ENCODE results near the gene GRHL3.

The GRHL3 gene

DNA sequence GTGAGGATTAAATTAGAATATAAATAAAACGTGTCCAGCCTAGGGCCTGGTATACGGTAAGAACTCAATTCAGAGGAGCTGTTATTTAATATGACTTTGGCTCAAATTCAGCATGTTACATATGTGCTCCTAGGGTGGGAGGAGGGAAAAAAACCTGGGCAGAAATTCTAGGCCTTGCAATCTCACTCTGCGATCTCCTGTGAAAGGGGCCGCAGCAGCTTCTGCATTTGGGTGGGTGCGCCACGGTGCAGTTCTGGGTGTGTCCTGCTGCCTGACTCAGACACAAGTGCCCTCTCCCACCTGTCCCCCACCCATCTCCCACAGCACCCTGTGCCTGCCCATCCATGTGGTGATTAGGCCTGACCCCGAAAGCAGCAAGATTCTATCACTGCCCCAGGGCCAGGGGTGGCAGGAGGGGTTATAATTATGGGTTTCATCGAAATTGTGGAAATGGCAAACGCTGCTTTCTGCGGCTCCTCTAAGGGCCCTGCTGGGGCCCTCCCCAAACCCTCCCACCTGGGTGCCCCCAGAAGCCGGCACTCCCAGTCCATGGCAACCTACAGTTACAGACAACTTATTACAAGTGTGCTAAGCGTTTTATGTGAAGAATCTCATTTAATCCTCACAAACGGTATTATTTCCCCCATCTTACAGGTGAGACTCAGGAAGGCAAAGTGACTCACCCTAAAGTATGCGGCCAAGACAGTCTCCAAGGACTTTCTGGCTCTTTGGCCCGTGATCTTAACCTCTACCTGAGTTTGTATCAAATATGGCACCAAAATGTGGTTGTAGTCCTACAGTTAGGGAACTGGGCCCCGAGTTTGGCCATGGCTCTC, 25.5 kb upstream of the GRHL3 start:
- DNase-seq (ENCODE audit: low read depth), result no peak

DNA sequence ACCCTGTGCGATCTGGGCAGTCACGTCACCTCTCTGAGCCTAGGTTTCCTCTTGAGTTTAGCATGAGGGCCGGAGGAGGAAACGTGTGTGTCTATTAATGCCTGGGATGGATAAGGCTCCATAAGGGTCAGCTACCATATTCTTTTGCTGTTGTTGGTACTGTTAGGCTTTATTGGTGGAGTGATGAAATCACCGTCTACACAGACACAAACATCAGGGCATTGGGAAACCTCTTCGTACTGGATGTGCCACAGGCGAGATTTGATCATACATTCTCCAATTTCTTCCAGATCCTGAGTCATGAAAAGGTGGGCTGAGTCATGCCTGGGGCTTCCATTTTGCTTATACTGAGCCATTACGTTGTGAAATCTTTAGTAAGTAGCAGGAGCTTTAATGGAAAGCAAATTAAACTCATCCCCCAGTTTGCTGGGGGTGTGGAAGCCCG, 24.9 kb upstream of the GRHL3 start:
- DNase-seq (ENCODE audit: low read depth), result no peak

DNA sequence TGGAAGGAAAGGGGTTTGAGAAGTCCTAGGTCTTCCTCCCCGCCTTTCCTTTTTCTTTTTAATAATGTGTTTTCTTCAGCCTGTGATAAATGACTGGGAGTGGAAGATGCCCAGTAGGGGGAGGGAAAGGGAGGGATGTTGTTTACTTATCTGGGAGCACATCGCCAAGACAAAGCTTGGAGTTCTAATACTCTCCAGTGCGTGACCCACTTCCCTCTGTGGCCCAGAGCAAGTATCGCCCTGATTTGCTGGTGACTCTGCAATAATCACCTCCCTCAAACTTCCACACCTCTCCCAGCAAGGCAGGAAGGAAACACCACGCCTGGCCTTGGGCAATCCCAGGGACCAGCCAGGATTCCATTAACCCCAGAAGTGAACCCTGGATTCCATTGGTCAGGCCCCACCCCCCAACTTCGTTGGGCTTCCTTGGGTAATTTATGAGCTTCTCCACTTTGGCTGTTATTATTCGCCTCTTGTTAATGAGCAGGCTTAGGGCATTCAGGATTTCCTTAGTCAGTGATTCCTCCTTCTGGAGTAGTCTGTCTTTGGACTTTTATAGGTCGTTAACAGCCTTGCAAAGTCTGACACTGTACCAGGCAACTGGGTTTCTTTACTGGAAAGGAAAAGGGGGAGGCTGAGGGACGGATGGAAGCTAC, 24.3 kb upstream of the GRHL3 start:
- DNase-seq (ENCODE audit: low read depth), result no peak

DNA sequence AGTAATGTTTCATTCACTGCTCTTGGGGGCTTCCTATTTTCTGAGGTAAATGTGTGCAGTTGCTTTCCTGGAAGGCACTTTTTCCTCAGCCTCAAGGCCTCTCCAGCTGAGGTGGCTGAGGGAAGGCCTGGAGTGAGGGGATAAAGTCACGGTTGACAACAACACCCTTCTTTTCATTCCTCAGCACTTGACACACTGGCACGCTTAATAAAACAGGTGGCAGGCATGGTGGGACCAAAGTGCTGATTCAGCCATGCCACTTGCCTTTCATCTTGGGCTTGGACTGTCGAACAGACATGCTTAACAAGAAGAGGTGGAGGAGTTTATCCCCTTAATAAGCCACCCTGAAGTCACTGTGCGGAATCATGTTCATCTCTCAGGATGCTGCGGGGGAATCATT, 23.6 kb upstream of the GRHL3 start:
- DNase-seq (ENCODE audit: low read depth), result no peak

DNA sequence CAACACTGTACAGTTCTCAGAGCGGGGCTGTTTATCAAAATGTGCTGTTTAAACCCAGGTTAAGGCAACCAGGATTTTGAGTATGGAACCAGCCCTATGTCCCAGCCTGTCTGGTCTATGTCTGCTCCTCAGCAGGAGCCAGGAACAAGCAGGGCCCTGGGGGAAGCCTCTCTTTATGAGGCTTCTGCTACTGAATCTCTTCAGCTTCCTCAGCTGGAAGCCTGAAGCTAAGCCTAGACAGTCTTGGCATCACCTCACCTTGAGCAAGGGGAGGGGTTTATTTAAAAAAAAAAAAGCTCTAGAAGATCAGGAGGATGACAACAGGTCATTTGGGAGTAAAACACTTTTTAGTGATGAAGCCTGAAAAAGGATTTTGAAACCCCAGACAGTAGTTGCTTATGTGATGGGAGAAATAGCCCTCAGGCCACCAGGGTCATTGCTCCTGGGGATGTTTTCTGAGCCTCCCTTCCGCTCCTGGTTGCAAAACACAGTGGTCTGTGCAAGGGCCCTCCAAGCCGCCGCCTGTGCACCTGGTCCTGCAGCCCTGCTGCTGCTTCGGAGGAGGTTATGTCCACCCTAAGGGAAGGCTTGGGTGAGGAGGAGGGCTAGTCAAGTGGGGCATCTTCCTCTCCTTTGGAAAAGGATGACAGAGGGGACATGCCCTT, 21.8 kb upstream of the GRHL3 start:
- DNase-seq (ENCODE audit: low read depth), result no peak

DNA sequence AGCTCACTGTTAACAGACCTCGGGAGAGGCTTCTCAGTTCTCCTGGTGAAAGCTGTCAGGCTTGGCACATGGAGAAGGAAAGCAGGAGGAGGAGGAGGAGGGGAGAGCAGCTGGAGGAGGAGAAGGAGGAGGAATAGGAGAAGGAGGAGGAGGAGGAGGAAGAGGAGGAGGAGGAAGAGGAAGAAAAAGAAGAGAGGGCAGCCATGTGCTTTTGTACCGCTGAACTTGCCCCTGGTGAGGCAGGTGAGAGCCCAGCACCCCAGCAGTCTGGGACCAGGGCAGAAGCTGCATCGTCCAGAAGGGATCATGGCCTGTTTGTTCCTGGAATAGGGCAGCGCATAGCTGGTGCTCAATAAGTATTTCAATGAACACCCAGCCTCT, 21.3 kb upstream of the GRHL3 start:
- DNase-seq (ENCODE audit: low read depth), result no peak

DNA sequence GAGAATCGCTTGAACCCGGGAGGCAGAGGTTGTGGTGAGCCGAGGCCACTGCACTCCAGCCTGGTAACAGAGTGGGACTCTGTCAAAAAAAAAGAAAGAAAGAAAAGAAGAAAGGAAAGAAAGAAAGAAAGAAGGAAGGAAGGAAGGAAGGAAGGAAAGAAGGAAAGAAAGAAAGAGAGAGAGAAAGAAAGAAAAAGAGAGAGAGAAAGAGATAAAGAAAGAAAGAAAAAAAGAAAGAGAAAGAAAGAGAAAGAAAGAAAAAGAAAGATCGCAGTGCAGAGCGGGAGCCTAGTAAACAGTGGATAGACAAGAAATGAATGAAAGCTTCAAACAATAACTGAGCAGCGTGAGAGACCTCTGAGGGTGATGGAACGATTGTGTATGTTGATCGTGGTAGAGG, 20.6 kb upstream of the GRHL3 start:
- DNase-seq (ENCODE audit: low read depth), result no peak

DNA sequence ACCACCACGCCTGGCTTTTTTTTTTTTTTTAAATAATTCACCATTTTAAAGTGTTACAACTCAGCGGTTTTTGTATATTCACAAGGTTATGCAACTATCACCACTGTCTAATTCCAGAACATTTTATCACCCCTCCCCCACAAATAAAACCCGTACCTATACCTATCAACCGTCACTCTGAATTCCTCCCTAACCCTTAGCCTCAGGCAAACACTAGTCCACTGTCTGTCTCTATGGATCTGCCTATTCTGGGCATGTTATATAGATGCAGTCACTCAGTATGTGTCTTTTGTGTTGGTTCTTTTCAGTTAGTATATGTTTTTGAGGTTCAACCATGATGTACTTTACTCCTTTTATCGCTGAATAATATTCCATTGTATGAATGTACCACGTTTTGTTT, 19.3 kb upstream of the GRHL3 start:
- no peak for DNase-seq (ENCODE audit: low read depth)

DNA sequence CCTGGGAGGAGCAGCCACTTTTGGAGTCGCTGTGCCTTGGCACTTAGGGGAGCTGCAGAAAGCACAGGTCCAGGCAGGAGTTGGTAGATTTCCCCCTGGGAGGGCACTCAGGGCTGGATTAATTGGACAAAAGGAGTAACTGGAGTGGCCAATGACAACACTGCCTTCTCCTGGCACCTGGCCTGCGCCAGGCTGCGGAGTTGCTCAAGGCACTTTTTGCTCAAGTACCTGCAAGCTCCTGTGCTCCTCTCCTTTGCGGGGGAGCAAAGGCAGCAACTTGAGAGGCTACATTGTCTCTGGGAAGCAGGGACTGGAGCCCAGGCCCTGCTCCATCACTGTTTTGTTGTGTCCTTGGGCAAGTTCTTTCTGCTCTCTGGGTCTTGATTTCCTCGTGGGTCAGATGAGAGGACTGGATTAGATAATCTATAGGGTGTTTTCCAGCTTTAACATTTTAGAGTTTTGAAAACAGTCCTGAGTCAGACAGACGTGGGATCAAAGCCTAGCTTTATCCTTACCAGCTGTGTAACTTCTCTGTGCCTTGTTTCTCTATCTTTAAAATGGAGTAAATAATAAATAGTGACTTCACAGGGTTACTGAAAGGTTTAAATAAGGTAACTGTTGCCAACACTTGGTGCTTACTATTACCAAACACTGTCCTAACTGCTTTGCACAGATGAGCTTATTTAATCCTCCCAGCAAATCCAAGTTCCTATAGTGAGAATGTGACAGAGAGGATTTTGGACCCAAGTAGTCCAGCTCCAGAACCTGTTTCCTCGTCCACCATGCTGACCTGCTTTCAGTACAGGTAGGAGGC, 18.0 kb upstream of the GRHL3 start:
- DNase-seq (ENCODE audit: low read depth), result no peak

DNA sequence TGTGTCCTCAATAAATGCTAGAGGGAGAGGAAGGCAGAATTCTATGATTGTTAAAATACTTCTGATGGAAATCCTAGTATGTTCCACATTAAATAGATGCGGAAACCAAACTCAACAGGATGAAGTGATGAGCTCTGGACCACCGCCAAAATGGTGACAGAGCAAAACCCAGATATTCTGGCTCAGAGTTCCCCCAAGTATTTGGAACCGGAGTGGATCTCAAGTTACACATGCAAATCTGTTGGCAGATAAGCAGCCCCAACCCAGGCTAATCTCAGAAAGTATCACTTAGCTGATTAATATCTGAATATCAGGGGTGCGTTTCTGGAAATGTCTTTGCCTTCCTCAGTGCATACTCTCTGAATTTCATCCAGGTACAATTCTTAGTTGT, 17.4 kb upstream of the GRHL3 start:
- DNase-seq (ENCODE audit: low read depth), result no peak

DNA sequence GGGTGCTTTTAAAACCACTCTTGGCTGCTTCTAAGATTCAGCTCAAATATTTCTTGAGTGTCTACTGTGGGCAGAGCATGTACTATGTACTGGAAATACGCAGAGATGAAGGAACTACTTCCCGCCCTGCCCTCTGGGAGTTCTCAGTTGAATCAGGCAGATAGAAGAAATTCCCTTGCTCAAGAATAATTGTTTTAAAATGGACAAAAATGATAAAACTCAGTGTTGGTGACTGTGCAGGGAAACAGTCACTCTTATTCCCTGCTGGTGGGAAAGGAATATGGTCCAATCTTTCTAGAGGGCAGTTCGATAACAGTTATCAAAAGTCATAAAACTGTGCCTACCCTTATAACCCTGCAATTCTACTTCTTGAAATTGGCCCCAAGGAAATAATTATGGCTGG, 16.9 kb upstream of the GRHL3 start:
- no peak for DNase-seq (ENCODE audit: low read depth)

DNA sequence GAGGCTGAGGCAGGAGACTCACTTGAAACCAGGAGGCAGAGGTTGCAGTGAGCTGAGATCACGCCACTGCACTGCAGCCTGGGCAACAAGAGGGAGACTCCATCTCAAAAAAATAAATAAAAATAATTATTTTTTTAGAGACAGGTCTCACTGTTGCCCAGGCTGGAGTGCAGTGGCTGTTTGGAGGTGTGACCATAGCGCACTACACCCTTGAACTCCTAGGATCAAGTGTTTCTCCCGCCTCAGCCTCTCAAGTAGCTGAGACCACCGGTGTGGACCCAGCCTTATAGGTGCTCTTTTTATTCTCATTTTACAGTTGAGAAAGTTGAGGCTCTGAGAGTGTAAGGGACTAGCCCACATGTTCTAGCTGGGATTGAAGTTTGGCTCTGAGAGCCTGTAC, 15.6 kb upstream of the GRHL3 start:
- DNase-seq (ENCODE audit: low read depth), result no peak

DNA sequence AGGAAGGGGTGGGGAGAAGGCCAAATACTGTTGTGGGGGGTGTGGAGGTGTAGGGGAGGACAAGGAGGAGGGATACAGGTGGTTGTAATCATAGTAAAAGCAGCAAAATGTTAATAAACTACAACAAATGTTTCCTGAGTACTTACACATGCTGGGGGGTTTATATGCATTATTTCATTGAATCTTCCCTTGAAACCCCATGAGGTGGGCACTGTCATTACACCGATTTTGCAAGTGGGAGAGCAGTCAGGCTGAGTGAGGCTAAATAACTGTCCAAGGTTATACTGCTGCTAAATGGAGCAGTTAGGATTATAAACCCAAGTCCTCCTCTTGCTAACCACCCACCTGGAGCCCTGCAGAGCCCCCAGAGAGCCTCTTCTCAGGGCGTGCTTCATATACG, 14.4 kb upstream of the GRHL3 start:
- no peak for DNase-seq (ENCODE audit: low read depth)

DNA sequence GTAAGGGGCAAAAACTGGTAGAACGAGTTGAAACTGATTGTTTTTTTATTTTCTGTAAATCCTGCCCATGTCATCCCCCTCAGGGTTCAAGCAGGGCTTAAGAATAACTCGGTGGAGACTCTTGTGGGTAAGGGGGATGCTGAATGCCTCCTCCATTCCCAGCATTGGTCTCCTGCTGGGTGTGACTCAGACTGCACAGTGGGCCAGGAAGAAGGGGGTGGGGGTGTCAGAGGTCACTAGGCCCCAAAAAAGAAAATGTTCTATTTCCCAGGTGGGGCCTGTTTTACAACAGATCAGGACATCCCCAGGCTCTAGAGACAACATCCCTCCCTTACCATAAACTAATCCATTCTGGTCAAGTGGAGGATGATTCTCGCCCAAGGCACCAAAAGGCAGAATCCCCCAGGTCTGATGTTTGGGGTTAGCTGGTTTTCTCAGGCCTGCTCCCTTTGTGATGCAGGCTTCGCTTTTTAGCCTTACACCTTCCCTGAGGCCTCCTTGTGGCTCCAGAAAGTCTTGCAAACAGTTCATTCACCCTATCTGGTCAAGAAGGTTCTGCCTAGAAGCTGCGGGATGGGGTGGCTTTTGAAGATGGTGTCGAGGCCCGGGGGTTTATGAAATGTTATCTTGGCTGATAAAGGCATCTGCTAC, 10.7 kb upstream of the GRHL3 start:
- DNase-seq (ENCODE audit: low read depth), result no peak

DNA sequence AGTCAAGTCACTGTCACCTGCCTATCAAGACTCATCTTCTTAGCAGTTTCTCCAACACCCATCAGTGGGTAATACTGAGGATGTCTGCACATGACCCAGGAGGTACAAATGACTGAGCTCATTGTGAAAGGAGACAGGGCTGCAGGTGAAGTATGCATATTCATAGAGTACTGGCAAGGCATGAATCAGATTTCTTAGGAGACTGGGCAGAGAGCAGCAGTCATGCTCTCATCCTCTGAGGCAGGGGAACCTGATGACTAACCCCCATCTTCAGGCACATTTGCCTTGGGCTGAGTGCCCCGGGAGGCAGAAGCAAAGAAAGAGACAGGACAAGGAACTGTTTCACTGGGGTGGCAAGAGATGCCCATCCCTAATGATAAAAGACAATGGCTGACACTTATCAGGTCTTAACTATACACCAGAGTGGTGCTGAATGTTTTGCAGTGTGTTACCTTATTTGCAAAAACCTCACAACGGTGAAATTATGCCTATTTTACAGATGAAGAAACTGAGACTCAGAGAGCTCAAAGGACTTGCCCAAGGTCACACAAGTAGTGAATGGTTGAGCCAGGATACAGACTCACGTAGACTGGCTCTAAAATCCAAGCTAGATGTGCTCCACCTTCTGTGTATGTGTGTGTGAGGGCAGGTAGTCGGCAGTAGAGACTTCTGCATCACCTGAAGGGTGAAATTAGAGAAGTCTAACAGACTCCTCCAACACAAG, 9.2 kb upstream of the GRHL3 start:
- no peak for DNase-seq (ENCODE audit: low read depth)

DNA sequence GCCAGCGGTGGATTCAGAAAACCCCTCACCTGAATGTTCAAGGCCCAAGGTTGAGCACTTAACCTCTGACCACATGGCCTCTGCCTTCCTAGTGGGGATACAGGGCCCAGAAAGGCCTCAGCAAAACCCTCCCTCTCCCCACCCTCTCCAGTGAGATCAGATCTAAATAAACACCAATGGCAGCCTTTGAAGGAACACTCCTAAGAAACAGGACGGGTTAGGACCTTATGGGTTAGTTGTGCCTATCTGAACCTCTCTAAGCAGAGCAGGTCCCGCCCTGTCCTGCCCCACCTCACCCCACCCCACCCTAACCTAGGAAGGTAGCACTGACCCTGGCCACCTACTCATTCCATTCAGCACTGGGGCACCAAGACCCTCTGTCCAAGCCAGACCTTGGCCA, 7.9 kb upstream of the GRHL3 start:
- no peak for DNase-seq (ENCODE audit: low read depth)

DNA sequence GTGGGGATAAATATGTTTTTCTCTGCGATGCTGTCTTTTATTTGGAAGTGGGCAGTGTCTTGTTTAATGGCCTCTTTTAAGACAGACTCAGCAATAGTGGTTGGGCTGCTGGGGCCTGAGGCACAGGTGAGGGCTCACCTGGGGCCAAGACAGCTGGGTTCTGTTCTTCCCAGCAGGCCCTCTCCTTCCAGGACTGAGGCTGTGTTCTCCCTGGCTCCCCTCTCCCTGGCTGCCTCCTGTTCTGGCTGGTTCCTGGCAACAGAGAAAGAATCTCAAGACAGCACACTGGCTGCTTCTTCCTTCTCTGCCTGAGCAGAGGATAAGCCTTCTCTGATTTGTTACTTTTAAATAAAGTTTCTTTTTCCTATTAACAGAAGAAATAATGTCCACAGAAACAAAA, 7.4 kb upstream of the GRHL3 start:
- DNase-seq (ENCODE audit: low read depth), result no peak

DNA sequence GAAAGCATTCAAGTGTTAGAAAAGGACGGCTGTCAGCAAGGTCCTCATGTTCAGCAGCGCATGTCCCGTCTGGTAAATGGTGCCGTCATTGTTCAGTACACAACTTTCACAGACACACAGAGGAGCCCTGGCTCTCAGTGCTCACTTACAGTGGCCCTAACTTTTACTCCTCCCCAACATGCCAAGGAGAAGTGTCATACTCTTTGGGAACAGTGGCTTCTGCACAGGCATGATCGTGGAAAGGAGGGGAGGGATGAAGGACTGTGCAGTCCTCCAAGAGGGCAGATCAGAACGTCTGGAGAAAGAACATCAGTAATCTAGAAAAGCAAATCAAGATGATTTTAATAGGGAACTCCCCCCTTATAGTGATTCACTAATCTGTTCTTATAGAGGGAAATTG, 3.8 kb upstream of the GRHL3 start:
- DNase-seq (ENCODE audit: low read depth), result no peak

DNA sequence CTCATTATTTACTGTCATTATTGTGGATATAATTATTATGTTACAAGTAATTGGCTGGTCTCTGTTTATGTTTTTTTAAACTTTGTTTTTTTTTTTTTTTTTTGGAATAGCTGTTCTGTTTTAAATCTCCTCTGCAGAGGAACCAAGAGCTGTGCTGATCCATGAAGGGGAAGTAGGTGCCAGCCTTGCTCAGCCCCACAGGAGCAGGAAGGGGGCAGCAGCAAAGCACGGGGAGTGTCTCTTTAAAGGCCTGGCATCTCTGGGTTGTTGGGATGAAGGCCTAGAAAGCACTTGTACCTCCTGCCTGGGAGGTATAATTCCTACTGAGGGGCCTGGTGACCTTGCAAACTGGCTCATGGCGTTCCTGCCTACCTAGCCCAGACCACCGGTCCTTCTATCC, 2.5 kb upstream of the GRHL3 start:
- no peak for DNase-seq (ENCODE audit: low read depth)

DNA sequence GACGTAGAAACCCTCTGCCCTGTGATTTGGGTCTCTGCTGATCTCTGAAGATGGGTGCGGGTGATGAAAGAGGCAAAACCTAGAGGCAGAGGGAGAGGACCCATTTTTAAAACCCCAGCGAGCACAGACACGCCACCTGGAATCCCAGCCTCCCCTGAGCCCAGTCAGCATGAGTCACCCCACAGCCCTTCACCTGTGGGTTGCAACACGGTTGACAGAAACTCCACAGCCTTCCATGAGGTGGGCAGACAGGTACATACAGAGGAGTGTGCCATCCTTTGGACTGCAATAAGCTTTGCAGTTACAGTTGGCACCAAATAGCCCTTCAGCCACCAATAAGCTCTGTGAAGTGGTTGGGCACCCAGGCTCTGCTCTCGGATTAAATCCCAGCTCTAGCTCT, 2.1 kb upstream of the GRHL3 start:
- DNase-seq (ENCODE audit: low read depth), result no peak

DNA sequence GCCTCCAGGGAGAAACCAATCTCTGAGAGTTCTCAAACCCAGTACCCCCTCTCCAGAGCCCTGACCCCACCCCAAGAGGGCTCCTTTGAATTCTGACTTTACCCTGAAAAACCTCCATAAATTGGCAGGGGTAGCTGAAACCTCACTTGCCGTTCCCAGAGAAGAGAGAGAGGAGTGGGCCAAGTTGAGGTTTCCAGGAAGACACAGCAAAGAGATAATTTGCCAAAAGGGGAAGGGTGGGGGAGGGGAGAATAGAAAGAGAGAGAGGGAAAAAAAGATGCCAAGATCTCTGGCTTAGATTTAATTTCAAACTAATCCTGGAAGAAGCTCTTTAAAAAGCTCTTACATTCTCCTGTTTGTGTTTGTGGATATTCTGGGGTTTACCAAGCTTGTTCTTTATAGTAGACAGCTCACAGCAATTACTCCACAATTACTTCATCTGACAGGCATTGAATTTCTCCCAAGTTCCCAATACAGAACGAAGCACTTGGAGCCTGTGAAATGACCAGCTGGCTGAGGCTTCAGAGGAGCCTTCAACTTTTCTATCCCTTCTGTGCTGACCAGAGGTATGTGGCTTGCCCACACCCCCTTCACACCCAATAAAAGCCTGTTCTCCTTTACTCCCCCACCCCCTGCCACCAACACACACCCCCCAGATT, 1.1 kb upstream of the GRHL3 start:
- DNase-seq (ENCODE audit: low read depth), result no peak
